Measurements from ENCODE around the gene RTRAF.

RTRAF gene

DNA sequence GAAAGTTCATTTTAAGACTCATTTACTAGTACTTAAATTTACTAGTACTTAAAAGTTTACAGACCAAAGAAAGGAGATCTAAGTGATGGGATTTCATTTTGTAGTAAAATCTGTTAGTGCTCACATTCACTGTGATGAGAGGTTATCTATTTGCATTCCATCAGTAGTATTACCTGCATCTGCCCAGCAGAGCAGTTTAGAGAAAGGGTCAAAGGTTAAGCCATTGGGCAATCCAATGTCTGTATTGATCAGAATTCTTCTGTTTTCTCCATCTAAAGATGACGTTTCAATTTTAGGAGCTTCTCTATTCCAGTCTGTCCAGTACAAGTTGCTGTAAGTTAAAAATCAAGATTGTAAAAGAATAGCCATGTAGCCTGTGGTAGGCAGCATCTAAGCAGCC lies 18.3 kb downstream of the RTRAF start:
- no peak overlapping the region for H3K4me3 ChIP-seq (ENCODE audit: low read depth, low read length)
- TF ChIP-seq, protein P1, sequence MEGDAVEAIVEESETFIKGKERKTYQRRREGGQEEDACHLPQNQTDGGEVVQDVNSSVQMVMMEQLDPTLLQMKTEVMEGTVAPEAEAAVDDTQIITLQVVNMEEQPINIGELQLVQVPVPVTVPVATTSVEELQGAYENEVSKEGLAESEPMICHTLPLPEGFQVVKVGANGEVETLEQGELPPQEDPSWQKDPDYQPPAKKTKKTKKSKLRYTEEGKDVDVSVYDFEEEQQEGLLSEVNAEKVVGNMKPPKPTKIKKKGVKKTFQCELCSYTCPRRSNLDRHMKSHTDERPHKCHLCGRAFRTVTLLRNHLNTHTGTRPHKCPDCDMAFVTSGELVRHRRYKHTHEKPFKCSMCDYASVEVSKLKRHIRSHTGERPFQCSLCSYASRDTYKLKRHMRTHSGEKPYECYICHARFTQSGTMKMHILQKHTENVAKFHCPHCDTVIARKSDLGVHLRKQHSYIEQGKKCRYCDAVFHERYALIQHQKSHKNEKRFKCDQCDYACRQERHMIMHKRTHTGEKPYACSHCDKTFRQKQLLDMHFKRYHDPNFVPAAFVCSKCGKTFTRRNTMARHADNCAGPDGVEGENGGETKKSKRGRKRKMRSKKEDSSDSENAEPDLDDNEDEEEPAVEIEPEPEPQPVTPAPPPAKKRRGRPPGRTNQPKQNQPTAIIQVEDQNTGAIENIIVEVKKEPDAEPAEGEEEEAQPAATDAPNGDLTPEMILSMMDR (IDR thresholded peaks at IDR 0.05; ENCODE audit: control insufficient read depth, extremely low read depth, insufficient read depth): no peak
- DNase-seq (ENCODE audit: low read depth): no peak

DNA sequence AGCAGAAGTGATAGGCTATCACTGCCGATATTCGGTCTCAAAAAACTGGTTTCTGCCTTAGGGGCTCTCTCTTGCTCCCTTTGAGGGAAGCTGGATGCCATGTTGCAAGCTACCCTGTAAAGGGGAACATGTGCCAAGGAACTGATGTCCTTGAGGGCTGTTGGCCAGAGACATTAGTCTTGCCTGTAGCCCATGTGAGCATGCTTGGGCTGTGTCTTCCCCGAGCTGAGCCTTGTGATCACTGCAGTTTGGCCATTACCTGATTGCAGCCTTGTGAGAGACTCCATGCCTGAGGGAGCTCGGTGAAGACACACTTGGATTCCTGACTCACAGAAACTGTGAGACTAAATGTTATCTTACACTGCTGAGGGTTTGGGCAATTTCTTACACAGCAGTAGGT lies 18.8 kb downstream of the RTRAF start:
- no peak overlapping the region for H3K4me3 ChIP-seq (ENCODE audit: low read depth, low read length)
- TF ChIP-seq, protein P1 (IDR thresholded peaks at IDR 0.05; ENCODE audit: control insufficient read depth, extremely low read depth, insufficient read depth): no peak
- no peak for DNase-seq (ENCODE audit: low read depth)

DNA sequence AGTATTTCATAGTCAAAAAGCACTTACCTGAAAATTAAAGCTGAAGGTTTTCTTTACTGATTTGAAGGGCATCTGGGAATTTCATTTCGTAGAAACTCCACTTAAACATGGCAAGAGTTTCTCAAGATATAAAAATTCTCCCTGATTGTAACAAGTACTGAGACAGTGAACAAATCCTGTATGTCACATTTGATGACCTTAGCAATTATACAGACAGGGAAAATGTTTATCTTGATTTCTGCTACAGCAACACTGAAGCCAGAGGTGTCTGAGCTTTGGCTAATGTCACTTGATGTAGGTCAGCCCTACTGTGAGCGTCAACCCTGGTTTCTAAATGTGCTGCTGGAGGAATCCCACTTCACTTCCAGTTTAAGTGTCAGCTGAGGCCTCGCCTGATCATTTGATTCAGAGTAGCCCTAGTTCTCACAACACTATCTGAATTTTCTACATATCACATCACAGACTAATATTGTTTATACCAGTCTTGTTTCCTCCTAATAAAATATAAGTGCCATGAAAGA lies 20.9 kb downstream of the RTRAF start:
- DNase-seq (ENCODE audit: low read depth): no peak
- TF ChIP-seq, protein P1 (IDR thresholded peaks at IDR 0.05; ENCODE audit: control insufficient read depth, extremely low read depth, insufficient read depth): no peak
- no peak overlapping the region for H3K4me3 ChIP-seq (ENCODE audit: low read depth, low read length)

DNA sequence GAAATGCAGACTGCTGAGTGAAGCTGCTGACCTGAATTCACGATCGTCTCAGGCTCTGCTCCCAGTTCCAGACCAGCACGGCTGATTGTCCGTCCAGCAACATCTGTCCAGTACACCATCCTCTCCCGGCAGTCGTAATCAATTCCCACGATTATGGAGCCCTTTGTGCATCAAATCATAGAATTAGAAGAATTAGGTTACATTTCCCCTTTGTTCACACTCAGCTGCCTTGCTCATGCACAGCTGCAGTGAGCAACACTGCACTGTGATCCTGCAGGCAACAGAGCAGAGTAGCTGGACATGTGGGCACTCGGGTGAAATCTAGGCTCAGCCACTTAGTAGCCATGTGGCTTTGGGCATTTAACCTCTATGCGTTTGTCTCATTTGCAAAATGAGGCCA lies 22.2 kb downstream of the RTRAF start:
- no peak overlapping the region for H3K4me3 ChIP-seq (ENCODE audit: low read depth, low read length)
- TF ChIP-seq, protein P1 (IDR thresholded peaks at IDR 0.05; ENCODE audit: control insufficient read depth, extremely low read depth, insufficient read depth): no peak
- no peak for DNase-seq (ENCODE audit: low read depth)

DNA sequence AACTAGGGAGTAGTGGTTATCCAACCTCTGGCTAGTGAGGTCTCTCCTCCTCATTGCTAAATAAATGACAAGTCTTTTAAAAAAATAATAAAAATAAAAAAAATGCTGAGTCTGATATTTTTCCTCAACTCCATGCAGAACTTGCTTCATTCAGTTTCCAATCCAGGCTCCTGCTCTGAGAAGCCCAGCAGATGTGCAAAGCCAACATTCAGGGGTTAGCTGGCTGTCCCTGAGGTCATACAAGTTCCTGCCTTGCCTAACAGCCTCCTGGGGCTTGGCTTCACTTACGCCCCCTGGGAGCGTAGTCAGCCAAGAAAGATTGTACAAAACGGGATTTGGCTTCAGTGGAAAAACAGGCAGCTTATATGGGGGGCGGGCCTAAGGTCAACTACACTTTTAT lies 23.3 kb downstream of the RTRAF start:
- TF ChIP-seq, protein P1 (IDR thresholded peaks at IDR 0.05; ENCODE audit: control insufficient read depth, extremely low read depth, insufficient read depth): no peak

DNA sequence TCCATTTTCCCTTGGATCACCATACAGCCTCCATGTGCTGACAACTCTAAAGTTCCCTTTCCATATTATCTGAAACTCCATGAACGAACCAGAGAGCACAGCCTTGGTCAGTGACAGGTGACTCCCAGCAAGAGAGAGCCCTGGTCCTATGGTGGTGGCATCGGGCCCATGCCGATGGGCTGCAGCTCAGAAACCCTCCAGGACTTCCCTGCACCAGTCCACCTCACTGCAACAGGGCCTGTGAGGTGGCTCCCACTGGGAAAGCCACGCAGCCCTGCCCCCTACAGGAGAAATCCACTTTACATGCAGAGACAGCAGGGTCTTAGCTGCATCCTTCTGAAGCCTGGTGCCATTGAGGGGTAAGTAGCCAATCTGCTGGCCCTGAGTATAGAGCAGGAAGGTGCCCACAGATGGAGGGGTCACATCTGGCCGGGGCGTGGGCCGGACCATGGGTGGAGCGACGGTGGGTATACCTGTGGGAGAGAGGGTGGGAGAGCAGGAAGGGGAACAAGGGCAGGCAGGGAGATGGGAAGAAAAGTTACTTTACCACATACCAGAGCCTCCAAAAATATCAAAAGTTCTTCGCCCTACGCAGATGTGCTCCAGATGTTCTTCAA lies 24.7 kb downstream of the RTRAF start:
- TF ChIP-seq, protein P1 (IDR thresholded peaks at IDR 0.05; ENCODE audit: control insufficient read depth, extremely low read depth, insufficient read depth): peak; percentile 18; the same call in 1 of the 2 replicates
- no peak for DNase-seq (ENCODE audit: low read depth)

More for the DNA sequence above, 23.3 kb downstream of the RTRAF start:
- H3K4me3 ChIP-seq (ENCODE audit: low read depth, low read length): no peak overlapping the region
- no peak for DNase-seq (ENCODE audit: low read depth)

More for the DNA sequence above, 24.7 kb downstream of the RTRAF start:
- H3K4me3 ChIP-seq (ENCODE audit: low read depth, low read length): no peak overlapping the region

Measured in LNCaP clone FGC (cell line).